GM12878 (cell line): ENCODE results near the gene ITCH. TPM values are rescaled to one million over a fixed set of nuclear protein-coding genes. Genes with fewer than 3 reads are reported as not detected.
"Not testable (repeated sequence)": the region's sequence is repeated elsewhere in the genome, so short reads cannot be mapped to it uniquely, and the experiment has no call there.

Experiments used
- ATAC-seq: fragments of 200-7000 bp; cut with Tn5 transposase; 3 replicates; pipeline ENCODE4 v1.9.1; 2020; ENCODE audit warnings: mild to moderate bottlenecking, moderate library complexity
- BruUV-seq: library from RNA; stranded (reverse); fragments of 400-500 nt; replicated peaks from 2 replicates; lab custom pipeline; 2021; lab: Mats Ljungman, UMichigan
- CTCF ChIA-PET: fragments of 300-600 bp; sonication (Branson Sonifier 250); formaldehyde crosslinking; extraction: SDS; loops from one replicate; lab custom pipeline; 2021; ENCODE audit warnings: inconsistent platforms; lab: Yijun Ruan, JAX
- POLR2A ChIA-PET: fragments of 350-600 bp; formaldehyde crosslinking; extraction: SDS; loops from one replicate; lab custom pipeline; 2021; ENCODE audit warnings: inconsistent platforms; lab: Charles Lee
- RAD21 ChIA-PET: fragments of 300-600 bp; sonication (Branson Sonifier 250); formaldehyde crosslinking; loops from one replicate; lab custom pipeline; 2023; ENCODE audit warnings: antibody characterized with exemption; ENCODE audit not compliant: unreplicated experiment; lab: Charles Lee
- SMC1A ChIA-PET: fragments of 300-600 bp; sonication (Branson Sonifier 250); formaldehyde crosslinking; loops from one replicate; lab custom pipeline; 2023; ENCODE audit not compliant: unreplicated experiment, uncharacterized antibody; lab: Charles Lee
- DNase-seq: peaks from one replicate; pipeline ENCODE4 v3.0.0-alpha.2; 2011; ENCODE audit warnings: low read depth, low spot score
- FAIRE-seq: peaks from 3 replicates; lab custom pipeline; 2011; peaks lifted over from hg19 to GRCh38; lab: Jason Lieb, UNC
- H2AFZ ChIP-seq: 2 replicates; pipeline ENCODE4 v1.6.0; 2011; ENCODE audit warnings: low read depth, low read length, control low read depth; ENCODE audit not compliant: control insufficient read depth
- H3K27ac ChIP-seq: 2 replicates; pipeline ENCODE4 v1.5.1; 2011; ENCODE audit warnings: control low read depth; ENCODE audit not compliant: control insufficient read depth, insufficient read depth
- H3K27me3 ChIP-seq, 2 experiments: replicated peaks in 1 of 2; 2 replicates each; pipeline versions ENCODE4 v1.6.0 to v1.6.1; 2011; ENCODE audit warnings: low read length in 1 of 2; ENCODE audit not compliant: control insufficient read depth in 2 of 2, insufficient read depth in 2 of 2
- H3K36me3 ChIP-seq, 2 experiments: 2 replicates each; pipeline ENCODE4 v1.5.1; 2011; ENCODE audit warnings: low read length in 1 of 2; ENCODE audit not compliant: control insufficient read depth in 2 of 2, insufficient read depth in 2 of 2
- H3K4me1 ChIP-seq: 2 replicates; pipeline ENCODE4 v1.6.1; 2011; ENCODE audit warnings: mild to moderate bottlenecking, low read length, moderate library complexity, mixed read lengths; ENCODE audit not compliant: control insufficient read depth, insufficient read depth
- H3K4me2 ChIP-seq: 2 replicates; pipeline ENCODE4 v1.6.0; 2011; ENCODE audit warnings: control low read depth; ENCODE audit not compliant: control insufficient read depth, insufficient read depth
- H3K4me3 ChIP-seq: fragments of 200-600 bp; sonication (generic); 2 replicates; pipeline ENCODE4 v1.5.1; 2016
- H3K79me2 ChIP-seq: 2 replicates; pipeline ENCODE4 v1.6.0; 2011; ENCODE audit warnings: low read length; ENCODE audit not compliant: control insufficient read depth, insufficient read depth
- H3K9ac ChIP-seq: 2 replicates; pipeline ENCODE4 v1.8.0; 2011; ENCODE audit warnings: low read length, control low read depth, mixed read lengths; ENCODE audit not compliant: control insufficient read depth, insufficient read depth
- H3K9me3 ChIP-seq: replicated peaks from 3 replicates; pipeline ENCODE4 v1.5.1; 2011; ENCODE audit warnings: mild to moderate bottlenecking, low read length; ENCODE audit not compliant: control insufficient read depth, insufficient read depth
- H4K20me1 ChIP-seq: 2 replicates; pipeline ENCODE4 v1.6.0; 2011; ENCODE audit not compliant: control insufficient read depth, insufficient read depth
- HDGF ChIP-seq: fragments of 450-650 bp; IDR thresholded peaks from 2 replicates; pipeline ENCODE4 v1.6.1; 2016; ENCODE audit warnings: antibody characterized with exemption
- NFYA ChIP-seq: IDR thresholded peaks from 2 replicates; pipeline ENCODE4 v1.6.1; 2011; ENCODE audit warnings: low read depth, mild to moderate bottlenecking, low read length, improper control_type of control experiment, borderline replicate concordance
- POU2F2 ChIP-seq: IDR thresholded peaks from 3 replicates; pipeline ENCODE4 v1.6.1; 2011; ENCODE audit warnings: low read depth, mild to moderate bottlenecking, low read length, borderline replicate concordance
- STAT1 ChIP-seq: fragments of 450-650 bp; conservative IDR thresholded peaks from 2 replicates; pipeline ENCODE4 v1.6.1; 2014; ENCODE audit warnings: antibody characterized with exemption, mild to moderate bottlenecking
- TARDBP ChIP-seq: IDR thresholded peaks from 2 replicates; pipeline ENCODE4 v1.6.1; 2016; ENCODE audit warnings: borderline replicate concordance
- WGBS: methylation state at CpG from one replicate; pipeline ENCODE4 v1.1.6; 2016; ENCODE audit warnings: low lambda C conversion rate; ENCODE audit not compliant: insufficient replicate concordance, insufficient coverage; ENCODE audit errors: missing lambda C conversion rate; 5-methylcytosine and 5-hydroxymethylcytosine counted together
- in situ Hi-C: fragments of 300-500 bp; cut with MboI; formaldehyde crosslinking; loops from 9 replicates; pipeline ENCODE4 v1.14.3; 2018; ENCODE audit warnings: mixed read lengths
- intact Hi-C: fragments of 100-400 bp; cut with micrococcal nuclease; formaldehyde crosslinking; loops from one replicate; pipeline ENCODE4 v1.14.2; 2022; ENCODE audit not compliant: unreplicated experiment
- polyA plus RNA-seq, 11 experiments: library from polyadenylated mRNA; depleted of rRNA in 4 of 11; unstranded in 6 of 11; stranded (reverse) in 5 of 11; fragments of >200 nt; fragmentation: Nextera tagmentation in 4 of 11; fragmentation: Illumina TruSeq in 1 of 11; extraction: Ambion mirVana in 4 of 11; extraction: Trizol in 1 of 11; gene quantifications; 1 replicate in 1 of 11; 2 replicates in 10 of 11; pipeline versions ENCODE4 v1.2.1 to v1.2.3, GENCODE V29; 2011 to 2016; ENCODE audit warnings: inconsistent platforms in 2 of 11, missing spikeins in 2 of 11, low read depth in 1 of 11
- total RNA-seq, 4 experiments: library from RNA; depleted of rRNA in 3 of 4; stranded (reverse); fragments of >200 nt in 3 of 4; fragmentation: Illumina TruSeq in 1 of 4; extraction: Trizol in 1 of 4; gene quantifications; 2 replicates each; pipeline versions ENCODE4 v1.2.1 to v1.2.3, GENCODE V29; 2013 to 2021
- TF ChIP-seq, protein P1 (sequence below): IDR thresholded peaks from 2 replicates; pipeline ENCODE4 v1.6.1; 2011; ENCODE audit warnings: low read depth, low read length, improper control_type of control experiment, borderline replicate concordance
- TF ChIP-seq, protein P2 (sequence below): IDR thresholded peaks from 2 replicates; pipeline ENCODE4 v1.6.1; 2011; ENCODE audit warnings: mild to moderate bottlenecking, low read depth, low read length, moderate library complexity; ENCODE audit not compliant: insufficient replicate concordance

ITCH gene
- total and polyA plus RNA-seq, 10 of the 15 experiments (the other 5 are each of a cell fraction or from before 2014, with no cell fraction given): 7.5 to 46.1 (median 21.5) TPM

DNA sequence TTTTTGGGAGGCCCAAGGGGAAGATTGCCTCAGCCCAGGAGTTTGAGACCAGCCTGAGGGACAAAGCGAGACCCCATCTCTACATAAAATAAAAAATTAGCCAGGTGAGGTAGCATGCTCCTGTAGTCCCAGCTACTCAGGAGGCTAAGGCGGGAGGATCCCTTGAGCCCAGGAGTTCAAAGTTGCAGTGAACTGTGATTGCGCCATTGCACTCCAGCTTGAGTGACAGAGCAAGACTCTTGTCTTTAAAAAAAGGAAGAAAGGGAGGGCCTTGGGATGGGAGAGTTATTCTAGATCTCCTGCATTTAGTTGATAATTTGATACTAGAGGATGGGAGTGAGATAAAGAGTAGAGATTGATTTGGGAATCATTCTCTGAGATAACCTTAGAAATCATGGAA is 68.1 kb downstream of the ITCH start:
- ATAC-seq: no peak
- CTCF ChIA-PET: interaction anchor here (1.2 kb wide), 1 partner anchor 118 kb away, joined by 3 read pairs; no protein-coding TSS in a partner anchor

DNA sequence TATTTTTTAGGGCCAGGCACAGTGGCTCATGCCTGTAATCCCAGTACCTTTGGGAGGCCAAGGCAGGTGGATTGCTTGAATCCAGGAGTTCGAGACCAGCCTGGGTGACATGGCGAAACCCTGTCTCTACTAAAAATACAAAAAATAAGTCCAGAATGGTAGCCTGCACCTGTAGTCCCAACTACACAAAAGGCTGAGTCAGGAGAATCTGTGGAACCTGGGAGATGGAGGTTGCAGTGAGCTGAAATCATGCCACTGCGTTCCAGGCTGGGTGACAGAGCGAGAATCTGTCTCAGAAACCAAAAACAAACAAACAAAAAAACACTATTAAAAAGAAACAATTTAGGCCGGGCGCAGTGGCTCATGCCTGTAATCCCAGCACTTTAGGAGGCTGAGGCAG is 69.6 kb downstream of the ITCH start:
- H3K27ac ChIP-seq, in situ Hi-C loops, FAIRE-seq, H3K9me3 ChIP-seq, intact Hi-C loops, H3K4me3 ChIP-seq, BruUV-seq, H3K27me3 ChIP-seq, H2AFZ ChIP-seq, H3K4me2 ChIP-seq, ATAC-seq, H3K9ac ChIP-seq, H4K20me1 ChIP-seq, H3K4me1 ChIP-seq, DNase-seq, H3K79me2 ChIP-seq: not testable (repeated sequence)
- ChIA-PET POLR2A (interaction anchor here (0.7 kb wide), 1 partner anchor 1186 kb away, joined by 3 read pairs; no protein-coding TSS in a partner anchor), CTCF (interaction anchor here (1.0 to 1.2 kb wide), 2 partner anchors 90 to 120 kb away, joined by 4 to 11 read pairs; no protein-coding TSS in a partner anchor), RAD21 (interaction anchor here (3.5 kb wide), 1 partner anchor 120 kb away, joined by 12 read pairs; no protein-coding TSS in a partner anchor), SMC1A (interaction anchor here (0.9 to 1.6 kb wide), 4 partner anchors 10 to 120 kb away, joined by 3 to 4 read pairs (median 4); no protein-coding TSS in a partner anchor)
- H3K36me3 ChIP-seq: peaks cover 0 to 16% of the 10 kb centered on the region in 2 experiments; a peak in 3 of 4 replicates
- WGBS: 100% methylated on average over 6 of the region's 6 CpGs

More for the DNA sequence above, 68.1 kb downstream of the ITCH start:
- intact Hi-C loops (no loop called here), in situ Hi-C loops (no loop called here)
- RAD21 ChIA-PET: interaction anchor here (3.5 kb wide), 1 partner anchor 119 kb away, joined by 12 read pairs; no protein-coding TSS in a partner anchor
- no peak overlapping the region for H3K9ac ChIP-seq
- DNase-seq: no peak
- H3K4me2 ChIP-seq: no peak overlapping the region
- H3K9me3 ChIP-seq: no peaks in the 10 kb centered on the region
- peaks cover 0 to 13% of the 10 kb centered on the region in 2 experiments; a peak in 2 of 4 replicates for H3K36me3 ChIP-seq
- TF ChIP-seq HDGF: no peak
- TF ChIP-seq, protein P1, sequence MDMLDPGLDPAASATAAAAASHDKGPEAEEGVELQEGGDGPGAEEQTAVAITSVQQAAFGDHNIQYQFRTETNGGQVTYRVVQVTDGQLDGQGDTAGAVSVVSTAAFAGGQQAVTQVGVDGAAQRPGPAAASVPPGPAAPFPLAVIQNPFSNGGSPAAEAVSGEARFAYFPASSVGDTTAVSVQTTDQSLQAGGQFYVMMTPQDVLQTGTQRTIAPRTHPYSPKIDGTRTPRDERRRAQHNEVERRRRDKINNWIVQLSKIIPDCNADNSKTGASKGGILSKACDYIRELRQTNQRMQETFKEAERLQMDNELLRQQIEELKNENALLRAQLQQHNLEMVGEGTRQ: no peak
- TF ChIP-seq, protein P2, sequence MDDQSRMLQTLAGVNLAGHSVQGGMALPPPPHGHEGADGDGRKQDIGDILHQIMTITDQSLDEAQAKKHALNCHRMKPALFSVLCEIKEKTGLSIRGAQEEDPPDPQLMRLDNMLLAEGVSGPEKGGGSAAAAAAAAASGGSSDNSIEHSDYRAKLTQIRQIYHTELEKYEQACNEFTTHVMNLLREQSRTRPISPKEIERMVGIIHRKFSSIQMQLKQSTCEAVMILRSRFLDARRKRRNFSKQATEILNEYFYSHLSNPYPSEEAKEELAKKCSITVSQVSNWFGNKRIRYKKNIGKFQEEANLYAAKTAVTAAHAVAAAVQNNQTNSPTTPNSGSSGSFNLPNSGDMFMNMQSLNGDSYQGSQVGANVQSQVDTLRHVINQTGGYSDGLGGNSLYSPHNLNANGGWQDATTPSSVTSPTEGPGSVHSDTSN: no peak
- no peak for TF ChIP-seq TARDBP
- TF ChIP-seq NFYA: no peak
- TF ChIP-seq STAT1: no peak
- TF ChIP-seq POU2F2: no peak
- SMC1A ChIA-PET: interaction anchor here (1.7 kb wide), 1 partner anchor 65 kb away, joined by 5 read pairs; no protein-coding TSS in a partner anchor
- H3K4me3 ChIP-seq: no peak overlapping the region
- H4K20me1 ChIP-seq: no peaks in the 10 kb centered on the region
- BruUV-seq: no TSS peak
- WGBS: 97% methylated on average over 3 of the region's 3 CpGs
- H3K4me1 ChIP-seq: no peaks in the 10 kb centered on the region
- no peak overlapping the region for H3K27ac ChIP-seq
- H2AFZ ChIP-seq: no peak overlapping the region
- FAIRE-seq: no peak
- H3K27me3 ChIP-seq: no peaks in the 10 kb centered on the region
- no peaks in the 10 kb centered on the region for H3K79me2 ChIP-seq
- POLR2A ChIA-PET: interaction anchor here (1.2 kb wide), 1 partner anchor 14 kb away, joined by 3 read pairs; no protein-coding TSS in a partner anchor
